Esophagus squamous epithelium (tissue), 5 donors: ENCODE results near the gene ORAI3. TPM values are rescaled to one million over a fixed set of nuclear protein-coding genes. Genes with fewer than 3 reads are reported as not detected.
A peak's percentile ranks its signal among the peaks of the same experiment; 100 is the strongest.

Experiments
- DNase-seq: peaks from one replicate; lab custom pipeline; 2025; lab: John Stamatoyannopoulos, UW
- H3K27ac ChIP-seq, 4 donors: fragments of 200-600 bp; sonication (generic); one replicate each; pipeline ENCODE4 v1.5.1; 2016 to 2019; ENCODE audit warnings: mild to moderate bottlenecking in 1 of 4
- H3K27me3 ChIP-seq, 4 donors: fragments of 200-600 bp; sonication (generic); 1 replicate in 3 of 4; 2 replicates in 1 of 4; pipeline versions ENCODE4 v1.5.1 to v1.6.0; 2017 to 2021; ENCODE audit warnings: antibody characterized with exemption in 1 of 4
- H3K36me3 ChIP-seq, 3 donors: fragments of 200-600 bp; sonication (generic); one replicate each; pipeline ENCODE4 v1.5.1; 2016 to 2019
- H3K4me1 ChIP-seq, 3 donors: fragments of 200-600 bp; sonication (generic); one replicate each; pipeline ENCODE4 v1.5.1; 2017 to 2019
- H3K4me3 ChIP-seq, 4 donors: fragments of 200-600 bp; sonication (generic); 1 replicate in 3 of 4; 2 replicates in 1 of 4; pipeline ENCODE4 v1.5.1; 2016 to 2019; ENCODE audit warnings: mild to moderate bottlenecking in 2 of 4, moderate library complexity in 1 of 4
- H3K9me3 ChIP-seq, 3 donors: fragments of 200-600 bp; sonication (generic); one replicate each; pipeline ENCODE4 v1.5.1; 2016 to 2019
- POLR2A ChIP-seq, 4 donors: fragments of 450-650 bp; IDR thresholded peaks; one replicate each; pipeline ENCODE4 v1.6.1; 2017; ENCODE audit warnings: antibody characterized with exemption in 4 of 4, mild to moderate bottlenecking in 4 of 4, moderate library complexity in 3 of 4
- WGBS, 2 donors: methylation state at CpG; one replicate each; pipeline ENCODE4 v1.1.5; 2018; 5-methylcytosine and 5-hydroxymethylcytosine counted together
- intact Hi-C: fragments of 100-400 bp; cut with DNase I; formaldehyde crosslinking; loops from one replicate; pipeline ENCODE4 v1.15.0; 2022
- total RNA-seq, 4 donors: library from RNA; depleted of rRNA; stranded (reverse); fragments of >200 nt; gene quantifications; one replicate each; pipeline ENCODE4 v1.1.0, GENCODE V29; 2016
- TF ChIP-seq, protein P1 (sequence below), 6 experiments: fragments of 450-650 bp in 4 of 6; fragments of 200-600 bp in 2 of 6; sonication (generic) in 2 of 6; IDR thresholded peaks; one replicate each; pipeline ENCODE4 v1.5.1; 2016 to 2019; ENCODE audit warnings: antibody characterized with exemption in 6 of 6, mild to moderate bottlenecking in 4 of 6, moderate library complexity in 4 of 6
- donor health status: DM: yes; HTN: yes; CAD: no.

Gene ORAI3
- total RNA-seq, 4 donors from 2014 or later = 4.0 to 28.6 (median 18.0) TPM

DNA sequence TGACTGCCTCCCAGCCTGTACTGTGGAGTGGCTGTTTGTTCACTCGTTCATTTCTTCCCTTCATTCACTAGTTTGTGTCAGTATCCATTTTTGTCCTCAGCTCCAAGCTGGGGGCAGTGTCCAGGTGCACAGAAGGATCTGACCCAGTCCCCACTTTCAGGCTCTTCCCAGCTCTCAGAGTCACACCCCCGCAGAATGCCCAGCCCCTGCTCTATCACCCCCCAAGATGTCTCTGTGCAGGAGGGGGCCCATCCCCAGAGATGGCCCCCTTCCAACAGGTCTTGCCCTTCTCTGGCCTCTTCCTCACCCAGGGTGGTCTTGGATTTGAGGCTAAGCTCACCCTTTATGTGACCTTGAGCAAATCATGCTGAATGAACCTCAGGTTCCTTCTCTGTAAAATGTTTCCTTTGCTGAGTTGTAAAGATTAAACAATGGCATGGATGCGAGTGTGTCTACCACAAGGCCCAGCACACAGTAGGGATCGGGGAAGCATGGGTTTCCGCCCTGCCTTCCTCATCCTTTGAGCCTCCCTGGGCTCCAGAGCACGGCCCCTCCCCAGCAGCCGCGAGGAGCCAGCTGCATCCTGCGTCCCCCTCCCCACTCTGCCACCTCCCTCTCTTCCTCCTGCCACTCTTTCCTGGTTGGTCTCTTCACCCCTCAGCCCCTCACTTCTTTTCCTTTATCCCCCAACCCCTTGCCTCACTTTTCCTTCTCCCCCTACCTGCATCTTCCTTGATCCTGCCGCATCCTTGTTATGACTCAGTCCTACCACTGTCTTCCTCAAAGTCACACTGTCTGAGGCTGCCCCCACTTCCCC lies 22.7 kb upstream of the ORAI3 start:
- Histone ChIP-seq H3K4me1 (peaks cover 22 to 63% (median 28%) of the 10 kb centered on the region in 3 donors), H3K4me3 (no peak overlapping the region), H3K9me3 (no peaks in the 10 kb centered on the region), H3K36me3 (peaks cover 0 to 53% (median 12%) of the 10 kb centered on the region in 3 donors), H3K27me3 (no peaks in the 10 kb centered on the region), H3K27ac (peak overlapping the region in 1 of 4 donors; percentile 50)
- intact Hi-C loops = no loop called here
- 63 to 68% methylated on average over 9 to 10 of the region's 10 CpGs for WGBS, 2 donors
- TF ChIP-seq POLR2A (IDR thresholded peaks at IDR 0.05) = no peak
- TF ChIP-seq, protein P1, sequence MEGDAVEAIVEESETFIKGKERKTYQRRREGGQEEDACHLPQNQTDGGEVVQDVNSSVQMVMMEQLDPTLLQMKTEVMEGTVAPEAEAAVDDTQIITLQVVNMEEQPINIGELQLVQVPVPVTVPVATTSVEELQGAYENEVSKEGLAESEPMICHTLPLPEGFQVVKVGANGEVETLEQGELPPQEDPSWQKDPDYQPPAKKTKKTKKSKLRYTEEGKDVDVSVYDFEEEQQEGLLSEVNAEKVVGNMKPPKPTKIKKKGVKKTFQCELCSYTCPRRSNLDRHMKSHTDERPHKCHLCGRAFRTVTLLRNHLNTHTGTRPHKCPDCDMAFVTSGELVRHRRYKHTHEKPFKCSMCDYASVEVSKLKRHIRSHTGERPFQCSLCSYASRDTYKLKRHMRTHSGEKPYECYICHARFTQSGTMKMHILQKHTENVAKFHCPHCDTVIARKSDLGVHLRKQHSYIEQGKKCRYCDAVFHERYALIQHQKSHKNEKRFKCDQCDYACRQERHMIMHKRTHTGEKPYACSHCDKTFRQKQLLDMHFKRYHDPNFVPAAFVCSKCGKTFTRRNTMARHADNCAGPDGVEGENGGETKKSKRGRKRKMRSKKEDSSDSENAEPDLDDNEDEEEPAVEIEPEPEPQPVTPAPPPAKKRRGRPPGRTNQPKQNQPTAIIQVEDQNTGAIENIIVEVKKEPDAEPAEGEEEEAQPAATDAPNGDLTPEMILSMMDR (IDR thresholded peaks at IDR 0.05) = no peak
- DNase-seq = no peak

DNA sequence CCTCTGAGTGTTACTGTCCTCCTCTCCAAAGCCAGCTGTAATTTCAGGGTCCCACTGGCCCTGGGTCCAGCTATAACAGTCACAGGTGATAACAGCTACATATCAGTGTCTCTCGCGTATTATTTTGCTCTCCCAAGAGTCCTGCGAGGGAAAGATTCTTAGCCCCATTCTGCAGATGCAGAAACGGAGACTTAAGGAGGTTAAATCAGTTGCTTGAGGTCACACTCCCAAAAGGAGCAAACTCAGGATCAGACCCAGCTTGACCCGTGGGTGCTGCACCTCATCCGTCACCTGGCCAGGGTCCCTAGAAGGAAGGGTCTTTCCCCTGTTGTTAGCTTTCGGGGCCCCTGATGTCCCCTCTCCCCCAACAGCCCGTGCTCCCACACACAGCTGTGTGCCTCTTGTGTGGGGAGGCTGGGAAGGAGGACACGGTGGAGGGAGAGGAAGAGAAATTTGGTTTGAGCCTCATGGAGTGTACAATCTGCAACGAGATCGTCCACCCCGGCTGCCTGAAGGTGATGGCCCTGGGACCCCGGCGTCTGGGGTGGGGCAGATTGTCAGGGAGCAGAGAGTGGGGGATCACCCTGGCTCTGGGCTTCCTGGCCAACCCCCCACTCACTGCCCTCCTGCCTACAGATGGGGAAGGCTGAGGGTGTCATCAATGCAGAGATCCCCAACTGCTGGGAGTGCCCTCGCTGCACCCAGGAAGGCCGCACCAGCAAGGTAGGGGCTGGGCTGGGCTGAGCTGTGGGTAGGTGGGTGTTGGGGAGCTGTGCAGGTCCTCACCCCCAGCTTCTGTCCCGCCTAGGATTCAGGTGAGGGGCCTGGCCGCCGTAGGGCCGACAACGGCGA lies 21.7 kb upstream of the ORAI3 start:
- DNase-seq = no peak
- Histone ChIP-seq H3K27me3 (no peaks in the 10 kb centered on the region), H3K27ac (peak overlapping the region; percentile 14 to 76 (median 62)), H3K4me3 (peak overlapping the region in 3 of 4 donors; percentile 24 to 38 (median 33)), H3K36me3 (peaks cover 0 to 63% (median 18%) of the 10 kb centered on the region in 3 donors), H3K4me1 (peaks cover 22 to 54% (median 25%) of the 10 kb centered on the region in 3 donors), H3K9me3 (no peaks in the 10 kb centered on the region)
- intact Hi-C loops = no loop called here
- TF ChIP-seq POLR2A (IDR thresholded peaks at IDR 0.05) = no peak
- TF ChIP-seq, protein P1 (IDR thresholded peaks at IDR 0.05) = no peak
- 81 to 89% methylated on average over 14 to 19 of the region's 22 CpGs for WGBS, 2 donors

DNA sequence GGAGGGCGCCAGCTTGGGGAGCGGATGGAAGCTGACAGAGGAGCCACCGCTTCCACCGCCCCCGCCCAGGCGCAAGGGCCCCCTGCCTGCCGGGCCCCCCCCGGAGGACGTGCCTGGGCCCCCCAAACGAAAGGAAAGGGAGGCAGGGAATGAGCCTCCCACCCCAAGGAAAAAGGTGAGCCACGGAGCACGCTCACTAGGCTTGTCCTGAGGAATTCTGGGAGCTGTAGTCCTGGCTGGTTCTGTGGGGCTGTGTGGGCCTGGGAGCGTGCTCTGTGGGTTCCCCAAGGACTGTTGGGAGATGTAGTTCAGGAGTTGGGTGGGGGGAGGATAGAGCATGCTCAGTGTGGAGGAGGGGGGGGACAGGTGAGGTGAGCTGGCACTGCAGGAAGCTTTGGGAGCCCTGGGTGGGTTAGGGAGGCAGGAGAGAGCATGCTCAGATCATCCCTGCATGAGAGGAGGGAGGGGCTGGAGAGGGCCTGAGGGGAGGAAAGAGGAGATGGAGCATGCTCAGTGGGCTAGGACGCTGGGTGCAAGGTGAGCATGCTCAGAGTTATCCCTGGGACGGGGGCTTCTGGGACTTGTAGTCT lies 21.0 kb upstream of the ORAI3 start:
- intact Hi-C loops = no loop called here
- TF ChIP-seq POLR2A (IDR thresholded peaks at IDR 0.05) = no peak
- TF ChIP-seq, protein P1 (IDR thresholded peaks at IDR 0.05) = no peak
- Histone ChIP-seq H3K36me3 (peaks cover under 1 to 70% (median 25%) of the 10 kb centered on the region in 3 donors), H3K27me3 (no peaks in the 10 kb centered on the region), H3K27ac (peak overlapping the region; percentile 14 to 76 (median 62)), H3K4me1 (peaks cover 22 to 54% (median 25%) of the 10 kb centered on the region in 3 donors), H3K4me3 (peak overlapping the region in 3 of 4 donors; percentile 24 to 38 (median 33)), H3K9me3 (no peaks in the 10 kb centered on the region)
- WGBS, 2 donors = 26 to 47% methylated on average over 2 to 7 of the region's 15 CpGs
- DNase-seq = no peak

DNA sequence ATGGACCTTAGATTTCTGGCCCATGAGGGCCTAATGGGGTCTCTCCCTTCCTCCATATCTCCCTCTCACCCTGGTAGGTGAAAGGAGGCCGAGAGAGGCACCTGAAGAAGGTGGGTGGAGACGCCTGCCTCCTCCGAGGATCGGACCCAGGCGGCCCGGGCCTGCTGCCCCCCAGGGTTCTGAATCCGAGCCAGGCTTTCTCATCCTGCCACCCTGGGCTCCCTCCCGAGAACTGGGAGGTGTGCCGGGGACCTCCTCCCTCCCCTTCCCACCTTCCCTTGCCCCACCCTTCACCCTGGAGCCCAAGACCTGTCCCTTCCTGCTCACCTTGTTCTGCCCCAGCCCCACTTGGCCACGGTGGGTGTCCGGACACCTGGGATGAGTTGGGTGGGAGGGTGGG lies 20.5 kb upstream of the ORAI3 start:
- intact Hi-C loops = no loop called here
- DNase-seq = no peak
- 39 to 87% methylated on average over 3 to 8 of the region's 11 CpGs for WGBS, 2 donors

More for the DNA sequence above, 20.5 kb upstream of the ORAI3 start:
- peaks cover 6 to 75% (median 31%) of the 10 kb centered on the region in 3 donors for H3K36me3 ChIP-seq
- peak overlapping the region in 2 of 4 donors; percentile 73 to 76 for H3K27ac ChIP-seq
- H3K9me3 ChIP-seq = no peaks in the 10 kb centered on the region
- H3K4me3 ChIP-seq = peak overlapping the region in 1 of 4 donors; percentile 38
- H3K27me3 ChIP-seq = no peaks in the 10 kb centered on the region
- peaks cover 22 to 54% (median 25%) of the 10 kb centered on the region in 3 donors for H3K4me1 ChIP-seq
- TF ChIP-seq, protein P1 (IDR thresholded peaks at IDR 0.05) = no peak
- TF ChIP-seq POLR2A (IDR thresholded peaks at IDR 0.05) = no peak
